ENCODE results near the gene PANX1. TPM values are rescaled to one million over a fixed set of nuclear protein-coding genes. Genes with fewer than 3 reads are reported as not detected.
"Not testable (repeated sequence)": the region's sequence is repeated elsewhere in the genome, so short reads cannot be mapped to it uniquely, and the experiment has no call there.

The PANX1 gene
- total and polyA plus RNA-seq, 5 donors: 4.6 to 16.1 (median 8.3) TPM

GRCh38 chr11:94107363-94107762 is 21.3 kb upstream of the PANX1 start:
- WGBS: 83% methylated on average over 1 of the region's 1 CpG
- no peaks in the 10 kb centered on the region for H3K9me3 ChIP-seq (ENCODE audit: control insufficient read depth, low read length)
- ATAC-seq (no peak), DNase-seq (no peak)
- no peaks in the 10 kb centered on the region for H3K4me1 ChIP-seq (ENCODE audit: control insufficient read depth, insufficient read depth, low read length)
- no peak overlapping the region for H3K27ac ChIP-seq (ENCODE audit: low read length)
- no peaks in the 10 kb centered on the region for H3K27me3 ChIP-seq (ENCODE audit: control insufficient read depth, insufficient read depth)
- H3K4me3 ChIP-seq (ENCODE audit: low read length): no peak overlapping the region
- intact Hi-C loops (cut with DNase I): no loop called here

DNA sequence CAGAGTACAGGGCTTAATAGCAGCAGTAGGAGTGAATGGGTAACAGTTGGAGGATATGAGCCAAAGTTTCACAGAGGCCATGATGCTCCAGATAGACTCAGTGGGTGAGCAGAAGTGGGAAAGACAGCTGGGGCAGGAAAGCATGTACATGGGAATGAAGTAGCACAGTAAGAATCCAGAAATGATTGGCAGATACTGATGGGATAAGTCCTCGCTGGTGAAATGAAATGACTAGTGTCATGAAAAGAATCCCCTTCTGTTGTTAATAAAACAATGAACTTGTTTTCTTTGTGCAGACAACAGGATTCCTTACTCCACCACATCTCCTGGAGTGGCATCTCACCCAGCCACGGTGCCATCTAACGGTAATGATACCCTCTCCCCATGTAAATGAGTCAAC is 17.4 kb upstream of the PANX1 start:
- 58% methylated on average over 3 of the region's 3 CpGs for WGBS
- intact Hi-C loops (cut with DNase I): no loop called here
- DNase-seq: no peak
- ATAC-seq: no peak
- no peaks in the 10 kb centered on the region for H3K27me3 ChIP-seq (ENCODE audit: control insufficient read depth, insufficient read depth)
- no peak overlapping the region for H3K4me3 ChIP-seq (ENCODE audit: low read length)
- no peaks in the 10 kb centered on the region for H3K9me3 ChIP-seq (ENCODE audit: control insufficient read depth, low read length)
- H3K27ac ChIP-seq (ENCODE audit: low read length): no peak overlapping the region
- H3K4me1 ChIP-seq (ENCODE audit: control insufficient read depth, insufficient read depth, low read length): no peaks in the 10 kb centered on the region

DNA sequence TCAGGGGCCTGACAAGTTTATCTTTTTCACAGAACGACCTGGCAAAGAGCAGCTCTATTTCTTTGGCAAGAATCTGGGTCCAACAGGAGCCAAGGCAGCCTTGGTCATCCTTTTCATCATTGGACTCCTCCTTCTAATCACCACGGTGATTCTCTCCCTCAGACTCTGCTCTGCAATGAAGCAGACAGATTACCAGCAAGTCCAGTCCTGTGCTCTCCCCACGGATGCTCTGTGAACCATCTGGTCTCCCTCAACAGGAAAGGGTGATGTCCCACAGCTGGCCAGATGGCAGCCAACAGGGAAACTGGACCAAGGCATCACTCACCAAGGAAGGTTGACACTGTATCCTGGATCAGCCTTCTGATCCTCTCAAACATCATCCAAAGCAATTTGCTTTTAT is 17.0 kb upstream of the PANX1 start:
- Histone ChIP-seq H3K9me3 (ENCODE audit: control insufficient read depth, low read length) (no peaks in the 10 kb centered on the region), H3K4me1 (ENCODE audit: control insufficient read depth, insufficient read depth, low read length) (no peaks in the 10 kb centered on the region), H3K27me3 (ENCODE audit: control insufficient read depth, insufficient read depth) (no peaks in the 10 kb centered on the region), H3K4me3 (ENCODE audit: low read length) (no peak overlapping the region), H3K27ac (ENCODE audit: low read length) (no peak overlapping the region)
- ATAC-seq (peak; percentile 59 to 71), DNase-seq (peak in 2 of 3 donors; percentile 39 to 60)
- WGBS: 49% methylated on average over 3 of the region's 3 CpGs
- intact Hi-C loops (cut with DNase I): no loop called here

DNA sequence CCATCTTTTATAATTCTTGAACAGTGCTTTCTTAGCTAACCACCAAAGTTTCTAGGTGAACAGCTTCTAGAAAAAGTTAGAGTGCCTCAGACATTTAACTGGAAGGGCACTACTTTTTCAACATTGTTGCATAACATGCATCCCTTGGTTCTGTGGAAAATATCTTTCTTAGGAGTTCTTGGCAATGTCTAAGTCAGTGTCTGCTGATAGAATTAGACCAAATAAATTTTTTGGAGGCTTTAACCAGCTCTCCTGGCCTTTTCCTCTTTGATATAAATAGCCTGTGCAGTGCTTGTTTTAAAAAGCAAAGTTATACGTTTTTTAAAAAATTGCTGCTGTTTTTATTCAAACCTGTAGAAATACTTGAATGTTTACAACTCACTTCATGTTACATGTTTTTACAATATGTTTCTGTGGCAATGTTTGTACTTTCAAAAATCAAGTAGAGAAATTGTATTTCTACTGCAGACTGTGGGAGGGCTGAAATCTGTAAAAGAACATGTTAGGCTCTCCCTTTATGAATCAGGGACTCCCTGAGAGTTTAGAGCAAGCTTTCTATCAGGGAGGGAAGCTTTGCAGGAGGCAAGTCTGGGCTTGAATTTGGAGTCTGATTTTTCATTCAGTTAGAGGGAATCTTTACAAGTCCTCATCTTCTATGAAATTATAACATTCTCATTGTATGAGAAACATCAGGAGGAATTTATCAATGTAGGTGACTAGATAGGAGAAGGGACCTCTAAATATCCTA is 16.3 kb upstream of the PANX1 start:
- Histone ChIP-seq H3K27ac (ENCODE audit: low read length) (no peak overlapping the region), H3K4me1 (ENCODE audit: control insufficient read depth, insufficient read depth, low read length) (no peaks in the 10 kb centered on the region), H3K9me3 (ENCODE audit: control insufficient read depth, low read length) (no peaks in the 10 kb centered on the region), H3K27me3 (ENCODE audit: control insufficient read depth, insufficient read depth) (no peaks in the 10 kb centered on the region), H3K4me3 (ENCODE audit: low read length) (no peak overlapping the region)
- intact Hi-C loops (cut with DNase I): no loop called here
- WGBS: 48% methylated on average over 1 of the region's 1 CpG
- ATAC-seq (peak; percentile 45 to 74), DNase-seq (no peak)

- DNase-seq: no peak
Measured at GRCh38 chr11:94117197-94117574, 11.5 kb upstream of the PANX1 start.

GRCh38 chr11:94117871-94118270 is 10.8 kb upstream of the PANX1 start:
- Histone ChIP-seq H3K27me3 (ENCODE audit: control insufficient read depth, insufficient read depth) (no peaks in the 10 kb centered on the region), H3K4me1 (ENCODE audit: control insufficient read depth, insufficient read depth, low read length) (no peaks in the 10 kb centered on the region), H3K9me3 (ENCODE audit: control insufficient read depth, low read length) (no peaks in the 10 kb centered on the region), H3K4me3 (ENCODE audit: low read length) (no peak overlapping the region), H3K27ac (ENCODE audit: low read length) (no peak overlapping the region)
- DNase-seq (no peak), ATAC-seq (no peak)
- intact Hi-C loops (cut with DNase I): no loop called here

More at GRCh38 chr11:94117197-94117574, 11.5 kb upstream of the PANX1 start:
- WGBS: 89% methylated on average over 1 of the region's 1 CpG
- no peak overlapping the region for H3K27ac ChIP-seq (ENCODE audit: low read length)
- no peaks in the 10 kb centered on the region for H3K27me3 ChIP-seq (ENCODE audit: control insufficient read depth, insufficient read depth)
- no peaks in the 10 kb centered on the region for H3K4me1 ChIP-seq (ENCODE audit: control insufficient read depth, insufficient read depth, low read length)
- H3K4me3 ChIP-seq (ENCODE audit: low read length): no peak overlapping the region
- ATAC-seq: no peak
- no peaks in the 10 kb centered on the region for H3K9me3 ChIP-seq (ENCODE audit: control insufficient read depth, low read length)
- intact Hi-C loops (cut with DNase I): no loop called here

- 94% methylated on average over 6 of the region's 6 CpGs for WGBS
- H3K4me1 ChIP-seq (ENCODE audit: control insufficient read depth, insufficient read depth, low read length); DNase-seq; ATAC-seq; H3K27ac ChIP-seq (ENCODE audit: low read length); H3K9me3 ChIP-seq (ENCODE audit: control insufficient read depth, low read length); H3K4me3 ChIP-seq (ENCODE audit: low read length); H3K27me3 ChIP-seq (ENCODE audit: control insufficient read depth, insufficient read depth); intact Hi-C loops (cut with DNase I): not testable (repeated sequence)
Measured at GRCh38 chr11:94119676-94120075, 9.0 kb upstream of the PANX1 start.

GRCh38 chr11:94120516-94120915 is 8.1 kb upstream of the PANX1 start:
- H3K4me1 ChIP-seq (ENCODE audit: control insufficient read depth, insufficient read depth, low read length); DNase-seq; H3K27ac ChIP-seq (ENCODE audit: low read length); H3K9me3 ChIP-seq (ENCODE audit: control insufficient read depth, low read length); ATAC-seq; H3K4me3 ChIP-seq (ENCODE audit: low read length); H3K27me3 ChIP-seq (ENCODE audit: control insufficient read depth, insufficient read depth); intact Hi-C loops (cut with DNase I): not testable (repeated sequence)
- WGBS: 80% methylated on average over 2 of the region's 2 CpGs

DNA sequence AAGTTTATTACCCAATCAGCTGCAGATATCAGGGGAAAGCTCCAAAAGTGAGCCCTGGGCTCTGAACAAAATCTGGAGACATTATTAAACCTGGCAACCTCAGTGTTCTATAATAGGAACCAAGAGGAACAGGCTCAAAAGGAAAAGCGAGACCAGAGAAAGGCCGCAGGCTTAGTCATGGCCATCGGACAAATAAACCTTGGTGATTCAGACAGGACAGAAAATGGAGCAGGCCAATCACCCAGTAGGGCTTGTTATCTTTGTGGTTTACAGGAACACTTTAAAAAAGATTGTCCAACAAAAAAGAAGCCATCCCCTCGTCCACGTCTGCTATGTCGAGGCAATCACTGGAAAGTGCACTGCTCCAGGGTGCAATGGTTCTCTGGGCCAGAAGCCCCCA is 7.7 kb upstream of the PANX1 start:
- intact Hi-C loops (cut with DNase I): no loop called here

GRCh38 chr11:94125407-94126115 is 3.1 kb upstream of the PANX1 start:
- H3K4me1 ChIP-seq (ENCODE audit: control insufficient read depth, insufficient read depth, low read length): peaks cover 4% of the 10 kb centered on the region
- DNase-seq: no peak
- WGBS: 88% methylated on average over 8 of the region's 8 CpGs
- no peak overlapping the region for H3K27ac ChIP-seq (ENCODE audit: low read length)
- no peaks in the 10 kb centered on the region for H3K27me3 ChIP-seq (ENCODE audit: control insufficient read depth, insufficient read depth)
- H3K9me3 ChIP-seq (ENCODE audit: control insufficient read depth, low read length): no peaks in the 10 kb centered on the region
- no peak overlapping the region for H3K4me3 ChIP-seq (ENCODE audit: low read length)
- ATAC-seq: no peak
- intact Hi-C loops (cut with DNase I): no loop called here

More for the DNA sequence above, 7.7 kb upstream of the PANX1 start:
- Histone ChIP-seq H3K4me3 (ENCODE audit: low read length) (no peak overlapping the region), H3K27me3 (ENCODE audit: control insufficient read depth, insufficient read depth) (no peaks in the 10 kb centered on the region), H3K4me1 (ENCODE audit: control insufficient read depth, insufficient read depth, low read length) (no peaks in the 10 kb centered on the region), H3K27ac (ENCODE audit: low read length) (no peak overlapping the region), H3K9me3 (ENCODE audit: control insufficient read depth, low read length) (no peaks in the 10 kb centered on the region)
- ATAC-seq: no peak
- no peak for DNase-seq
- WGBS: 91% methylated on average over 6 of the region's 6 CpGs

- DNase-seq: no peak
- no peak for ATAC-seq
- no peaks in the 10 kb centered on the region for H3K9me3 ChIP-seq (ENCODE audit: control insufficient read depth, low read length)
- no peak overlapping the region for H3K27ac ChIP-seq (ENCODE audit: low read length)
- H3K4me3 ChIP-seq (ENCODE audit: low read length): peak overlapping the region; percentile 61
- intact Hi-C loops (cut with DNase I): no loop called here
- peaks cover 17% of the 10 kb centered on the region for H3K4me1 ChIP-seq (ENCODE audit: control insufficient read depth, insufficient read depth, low read length)
- H3K27me3 ChIP-seq (ENCODE audit: control insufficient read depth, insufficient read depth): no peaks in the 10 kb centered on the region
Measured at GRCh38 chr11:94127638-94128037, 1.0 kb upstream of the PANX1 start.
